GM19468 (cell line): ENCODE data around the gene NR2C1.
"Not testable (repeated sequence)": the region's sequence is repeated elsewhere in the genome, so short reads cannot be mapped to it uniquely, and the experiment has no call there.

Experiments used
- ATAC-seq: cut with Tn5 transposase; IDR thresholded peaks from one replicate; pipeline ENCODE4 v1.9.1; 2021; ENCODE audit warnings: mild to moderate bottlenecking, moderate library complexity, moderate number of reproducible peaks; ENCODE audit not compliant: unreplicated experiment; ENCODE audit errors: extremely low read depth

Gene NR2C1

DNA sequence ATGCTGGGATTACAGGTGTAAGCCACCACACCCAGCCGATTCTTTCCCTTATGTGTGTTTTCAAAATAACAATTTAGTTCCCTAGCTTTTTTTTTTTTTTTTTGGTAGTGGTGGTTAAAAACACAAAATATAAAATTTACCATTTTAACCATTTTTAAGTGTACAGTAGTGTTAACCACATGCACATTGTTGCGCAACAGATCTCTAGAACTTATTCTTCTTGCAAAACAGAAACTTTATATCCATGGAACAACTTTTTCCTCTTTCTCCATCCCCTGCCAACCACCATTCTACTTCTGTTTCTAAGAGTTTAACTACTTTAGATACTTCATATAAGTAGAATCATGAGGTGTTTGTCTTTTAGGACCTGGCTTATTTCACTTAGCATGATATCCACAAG is 68.8 kb downstream of the NR2C1 start:
- ATAC-seq: no peak

GRCh38 chr12:95003921-95004272 is 69.5 kb downstream of the NR2C1 start:
- no peak for ATAC-seq

DNA sequence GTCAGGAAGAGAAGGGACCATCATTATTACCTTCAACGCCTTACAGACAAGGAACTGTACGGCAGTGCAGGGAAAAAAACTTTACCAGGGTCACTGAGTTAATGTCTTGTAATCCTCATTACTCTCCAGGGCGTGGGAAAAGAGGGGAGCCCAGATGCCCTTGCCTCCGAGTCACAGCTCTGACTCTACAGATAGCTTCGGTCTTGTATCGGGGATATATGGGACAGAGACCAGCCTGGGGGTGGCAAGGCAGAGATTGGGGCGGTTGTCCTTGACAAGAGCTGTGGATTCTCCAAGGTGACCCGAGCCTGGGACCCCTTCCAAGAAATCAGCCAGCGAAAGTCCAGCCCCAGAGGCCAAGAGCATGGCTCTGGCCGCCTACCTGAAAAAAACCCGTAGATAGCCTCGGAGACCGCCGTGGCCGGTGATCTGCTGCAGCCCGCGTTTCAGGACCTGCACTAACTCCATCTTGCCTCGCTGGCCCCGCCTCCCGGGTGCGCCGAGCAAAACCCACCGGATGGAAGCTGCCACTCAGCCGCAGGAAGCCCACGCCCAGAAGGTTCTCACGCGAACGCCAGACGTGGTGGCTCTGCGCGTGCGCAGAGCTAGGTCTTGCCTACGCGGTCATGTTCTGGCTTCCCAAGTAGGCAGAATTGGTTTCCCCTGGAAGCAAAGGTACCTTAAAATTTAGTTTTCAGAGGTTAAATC is 70.1 kb downstream of the NR2C1 start, which contains the start of gene NDUFA12:
NDUFA12 (minus strand) TSS at position 485 of the 708 bp plus-strand sequence; CDS start at position 468, 17 bp downstream.
- peak; percentile 90 for ATAC-seq

DNA sequence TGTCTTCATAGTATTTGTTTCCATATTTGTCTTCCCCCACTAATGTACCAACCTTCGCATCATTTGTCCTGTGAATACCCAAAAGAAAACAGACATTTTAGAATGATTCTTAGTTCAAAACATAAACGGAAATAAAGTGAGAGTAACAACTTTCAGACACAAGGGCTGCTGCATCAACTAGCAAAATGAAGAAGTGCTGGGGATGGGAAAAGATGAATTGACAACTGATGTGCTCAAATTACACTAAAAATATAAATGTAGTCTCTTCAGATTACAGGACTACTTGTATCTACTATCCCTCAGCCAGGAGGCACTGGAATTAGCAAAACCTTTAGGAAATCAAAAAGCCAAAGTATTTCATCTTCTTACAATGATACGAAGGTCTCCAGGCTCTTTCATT is 70.7 kb downstream of the NR2C1 start:
- no peak for ATAC-seq

DNA sequence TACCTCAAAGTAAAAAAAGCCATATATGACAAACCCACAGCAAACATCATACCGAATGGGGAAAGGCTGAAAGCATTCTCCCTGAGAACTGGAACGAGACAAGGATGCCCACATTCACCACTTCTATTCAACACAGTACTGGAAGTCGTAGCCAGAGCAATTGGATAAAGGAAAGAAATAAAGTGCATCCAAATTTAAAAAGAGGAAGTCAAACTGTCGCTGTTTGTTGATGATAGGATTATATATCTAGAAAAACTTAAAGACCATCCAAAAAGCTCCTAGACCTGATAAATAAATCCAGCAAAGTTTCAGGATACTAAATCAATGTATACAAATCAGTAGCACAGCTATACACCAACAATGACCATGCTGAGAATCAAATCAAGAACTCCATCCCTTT is 75.1 kb downstream of the NR2C1 start:
- no peak for ATAC-seq

DNA sequence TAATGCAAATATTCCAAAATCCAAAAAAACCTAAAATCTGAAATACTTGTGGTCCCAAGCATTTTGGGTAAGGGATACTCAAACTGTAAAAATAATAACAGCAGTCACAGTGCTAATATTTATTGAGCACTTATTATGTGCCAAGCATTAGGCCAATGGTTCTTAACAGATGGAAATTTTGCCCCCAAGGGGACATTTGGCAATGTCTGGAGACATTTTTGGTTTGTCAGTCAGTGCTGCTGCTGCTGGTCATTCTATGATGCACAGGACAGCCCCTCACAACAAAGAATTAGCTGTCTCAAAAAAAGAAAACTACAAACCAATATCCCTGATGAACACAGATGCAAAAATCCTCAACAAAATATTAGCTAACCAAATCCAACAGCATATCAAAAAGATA is 75.7 kb downstream of the NR2C1 start:
- no peak for ATAC-seq

- ATAC-seq: no peak
Observed at GRCh38 chr12:94997061-94997460, 76.4 kb downstream of the NR2C1 start.

GRCh38 chr12:94994312-94994711 is 79.1 kb downstream of the NR2C1 start:
- no peak for ATAC-seq

GRCh38 chr12:94993855-94994254 is 79.6 kb downstream of the NR2C1 start:
- ATAC-seq: not testable (repeated sequence)

- no peak for ATAC-seq
Observed at GRCh38 chr12:94990222-94990621, 83.2 kb downstream of the NR2C1 start.

DNA sequence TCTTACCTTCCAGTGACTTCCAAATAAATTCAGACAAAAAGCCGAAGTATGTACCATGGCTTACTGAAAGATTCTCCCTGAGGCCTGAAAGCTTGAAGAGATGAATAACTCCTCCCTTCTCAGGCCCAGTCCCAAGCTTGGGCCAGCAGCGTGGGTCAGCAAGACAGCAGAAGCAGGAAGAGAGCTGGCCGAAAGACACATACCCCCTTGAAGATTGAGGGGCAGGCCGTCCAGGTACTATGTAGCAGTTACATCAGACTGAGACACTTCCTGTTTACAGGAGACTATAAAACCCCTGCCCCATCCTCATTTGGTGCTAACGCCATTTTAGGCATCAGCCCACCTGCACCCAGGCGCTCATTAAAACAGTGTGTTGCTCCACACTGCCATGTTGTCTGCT is 84.9 kb downstream of the NR2C1 start:
- ATAC-seq: no peak

DNA sequence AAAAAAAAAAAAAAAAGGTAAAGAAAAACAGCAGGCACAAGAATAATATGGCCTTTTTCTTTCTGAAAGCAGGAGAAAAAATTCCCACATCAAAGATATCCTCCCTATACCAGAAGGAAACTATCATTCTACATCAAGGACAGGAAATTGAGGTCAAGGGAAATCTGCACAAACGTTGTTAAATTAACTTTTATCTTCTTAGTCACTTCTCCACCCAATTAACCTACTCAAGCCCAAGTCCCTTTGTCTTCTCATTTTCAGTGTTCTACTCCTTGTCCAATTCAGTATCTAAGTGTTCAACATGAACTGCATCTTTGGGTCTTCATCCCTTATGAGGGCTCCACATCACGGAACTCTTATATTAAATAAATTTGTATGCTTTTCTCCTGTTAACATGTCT is 85.6 kb downstream of the NR2C1 start:
- ATAC-seq: no peak

DNA sequence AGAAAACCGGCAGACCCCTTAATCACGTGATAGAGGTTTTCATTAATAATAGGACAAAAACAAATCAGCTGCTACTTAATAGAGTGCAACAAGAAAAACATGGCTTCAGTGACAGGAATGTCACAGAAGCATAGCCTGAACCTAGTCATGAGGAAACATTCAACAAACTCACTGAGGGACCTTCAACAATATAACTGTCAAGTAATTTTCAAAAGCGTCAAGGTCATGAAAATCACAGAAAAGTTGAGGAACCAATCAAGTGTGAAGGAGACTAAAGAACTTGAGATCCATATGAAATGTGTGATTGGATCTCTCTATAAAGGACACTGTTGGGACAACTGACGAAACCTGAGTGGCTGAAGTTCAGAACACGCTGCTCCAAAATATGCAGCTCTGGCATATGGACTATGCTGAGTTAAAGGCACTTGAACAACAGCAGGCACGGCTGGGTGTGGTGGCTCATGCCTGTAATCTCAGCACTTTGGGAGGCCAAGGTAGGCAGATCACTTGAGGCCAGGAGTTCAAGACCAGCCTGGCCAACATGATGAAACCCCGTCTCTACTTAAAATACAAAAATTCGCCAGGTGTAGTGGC is 86.2 kb downstream of the NR2C1 start:
- no peak for ATAC-seq

GRCh38 chr12:94985099-94985498 is 88.3 kb downstream of the NR2C1 start:
- ATAC-seq: not testable (repeated sequence)

GRCh38 chr12:94983321-94983720 is 90.1 kb downstream of the NR2C1 start:
- no peak for ATAC-seq

DNA sequence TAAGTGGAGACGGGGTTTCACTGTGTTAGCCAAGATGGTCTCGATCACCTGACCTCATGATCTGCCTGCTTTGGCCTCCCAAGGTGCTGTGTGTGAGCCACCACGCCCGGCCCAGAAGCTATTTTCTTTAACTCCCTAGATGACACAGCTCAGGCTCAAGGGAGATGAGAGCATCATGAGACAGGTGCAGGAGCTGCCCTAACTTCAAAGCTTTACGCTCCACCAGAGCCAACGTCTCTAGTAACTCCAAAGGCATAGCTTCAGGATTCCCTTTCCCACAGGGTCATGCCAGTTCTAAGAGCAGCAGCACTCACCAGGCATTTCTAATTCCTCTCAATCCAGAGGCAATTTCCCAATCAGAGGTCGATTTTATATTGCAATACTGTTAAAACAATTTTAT is 91.0 kb downstream of the NR2C1 start:
- ATAC-seq: no peak

DNA sequence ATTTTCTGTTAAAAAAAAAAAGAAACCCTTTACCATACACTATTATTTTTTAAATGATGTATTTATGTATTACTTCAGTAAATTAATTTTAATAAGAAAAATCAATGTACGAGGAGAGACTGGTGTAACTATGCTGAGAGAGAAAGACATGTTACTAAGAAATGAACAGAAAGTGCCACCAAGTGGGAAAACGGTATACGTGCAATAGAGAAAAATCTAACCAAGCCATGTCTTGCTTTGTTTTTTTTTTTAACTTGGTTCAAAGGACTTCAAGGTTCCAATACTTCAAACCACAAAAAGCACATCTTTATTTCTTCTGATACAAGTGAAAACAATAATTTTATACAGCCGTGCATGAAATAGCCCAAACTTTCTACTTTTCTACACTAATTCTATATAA is 92.8 kb downstream of the NR2C1 start:
- no peak for ATAC-seq

DNA sequence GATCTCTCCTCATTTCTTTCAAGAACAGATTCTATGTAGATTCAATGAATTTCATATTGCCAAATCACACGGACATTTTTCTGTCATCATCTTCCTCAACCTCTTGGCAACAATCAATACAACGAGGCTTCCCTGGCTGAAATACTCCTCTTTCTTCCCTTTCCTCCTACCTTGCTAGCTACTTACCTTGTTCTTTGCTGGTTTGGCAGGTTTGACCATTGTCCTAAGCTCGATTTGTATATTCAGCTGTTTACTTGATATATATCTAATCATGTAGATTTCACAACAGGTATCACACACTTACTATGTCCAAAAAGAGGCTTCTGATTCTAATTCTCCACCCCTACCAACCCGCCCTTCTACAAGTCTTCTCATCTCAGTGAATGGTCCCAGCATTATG is 93.5 kb downstream of the NR2C1 start:
- no peak for ATAC-seq

GRCh38 chr12:94977766-94978468 is 95.5 kb downstream of the NR2C1 start:
- no peak for ATAC-seq

- no peak for ATAC-seq
Observed at GRCh38 chr12:94973221-94973620, 100.2 kb downstream of the NR2C1 start.

DNA sequence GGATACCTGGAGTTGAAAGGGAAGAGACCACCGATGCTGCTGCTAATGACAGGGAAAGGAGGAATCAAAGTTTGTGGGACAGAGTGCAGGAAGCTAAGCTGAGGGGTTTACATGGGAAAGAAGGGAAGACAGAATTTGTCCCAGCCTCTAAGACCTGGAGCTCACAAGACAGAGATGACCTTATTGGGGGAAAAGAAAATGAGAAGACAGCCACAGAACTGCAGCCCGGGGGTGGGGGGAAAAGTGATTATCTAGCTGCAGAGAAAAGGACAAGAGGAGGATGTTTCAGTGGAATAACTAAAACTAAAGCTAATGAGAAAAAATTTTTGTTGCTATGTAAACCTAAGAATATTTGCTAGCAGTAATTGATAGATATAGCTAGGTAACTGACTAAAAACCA is 100.6 kb downstream of the NR2C1 start:
- ATAC-seq: no peak

- no peak for ATAC-seq
Observed at GRCh38 chr12:94971923-94972322, 101.5 kb downstream of the NR2C1 start.
